HUES64 (cell line): ENCODE data around the gene KRT4.

Experiments used
- H3K27ac ChIP-seq: 2 replicates; pipeline ENCODE4 v1.7.0; 2013; ENCODE audit warnings: low read depth, low read length, inconsistent platforms
- H3K27me3 ChIP-seq: 2 replicates; pipeline ENCODE4 v1.6.1; 2013; ENCODE audit warnings: mild to moderate bottlenecking, low read length; ENCODE audit not compliant: insufficient read depth
- H3K36me3 ChIP-seq: 2 replicates; pipeline ENCODE4 v1.6.1; 2013; ENCODE audit warnings: mild to moderate bottlenecking, low read length; ENCODE audit not compliant: insufficient read depth
- H3K4me1 ChIP-seq: 2 replicates; pipeline ENCODE4 v1.6.1; 2013; ENCODE audit warnings: mild to moderate bottlenecking, low read length, moderate library complexity; ENCODE audit not compliant: insufficient read depth
- H3K4me3 ChIP-seq: 2 replicates; pipeline ENCODE4 v1.5.1; 2013; ENCODE audit warnings: mild to moderate bottlenecking, low read length, moderate library complexity
- H3K9ac ChIP-seq: 2 replicates; pipeline ENCODE4 v1.6.1; 2013; ENCODE audit warnings: mild to moderate bottlenecking, low read depth, low read length
- H3K9me3 ChIP-seq: 2 replicates; pipeline ENCODE4 v1.6.1; 2013; ENCODE audit warnings: low read depth, low read length; ENCODE audit not compliant: insufficient read depth
- WGBS: fragments of 150-250, 120-280 bp; methylation state at CpG from one replicate; pipeline ENCODE4 v1.1.7; 2013; ENCODE audit warnings: missing lambda C conversion rate; 5-methylcytosine and 5-hydroxymethylcytosine counted together

The KRT4 gene

DNA sequence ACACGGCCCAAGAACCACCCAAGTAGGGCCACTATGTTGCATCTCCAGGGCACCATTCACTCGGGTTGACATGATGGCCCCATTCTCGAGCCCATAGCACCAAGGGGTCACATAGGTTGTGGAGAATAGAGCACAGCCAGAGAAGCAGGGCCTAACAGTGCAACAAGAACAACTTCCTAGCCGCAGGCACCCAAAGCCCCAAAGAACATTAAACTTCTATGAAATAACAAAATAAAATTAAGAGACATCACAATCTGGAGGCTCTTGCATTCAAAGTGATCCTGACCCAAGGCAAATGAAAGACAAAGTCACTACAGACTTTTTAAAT lies 1.9 kb downstream of the KRT4 start:
- H3K27ac ChIP-seq = no peak overlapping the region
- 71% methylated on average over 4 of the region's 4 CpGs for WGBS
- H3K9ac ChIP-seq = no peak overlapping the region
- H3K4me1 ChIP-seq = no peaks in the 10 kb centered on the region
- H3K36me3 ChIP-seq = no peaks in the 10 kb centered on the region
- H3K4me3 ChIP-seq = no peak overlapping the region
- no peaks in the 10 kb centered on the region for H3K9me3 ChIP-seq
- no peaks in the 10 kb centered on the region for H3K27me3 ChIP-seq

DNA sequence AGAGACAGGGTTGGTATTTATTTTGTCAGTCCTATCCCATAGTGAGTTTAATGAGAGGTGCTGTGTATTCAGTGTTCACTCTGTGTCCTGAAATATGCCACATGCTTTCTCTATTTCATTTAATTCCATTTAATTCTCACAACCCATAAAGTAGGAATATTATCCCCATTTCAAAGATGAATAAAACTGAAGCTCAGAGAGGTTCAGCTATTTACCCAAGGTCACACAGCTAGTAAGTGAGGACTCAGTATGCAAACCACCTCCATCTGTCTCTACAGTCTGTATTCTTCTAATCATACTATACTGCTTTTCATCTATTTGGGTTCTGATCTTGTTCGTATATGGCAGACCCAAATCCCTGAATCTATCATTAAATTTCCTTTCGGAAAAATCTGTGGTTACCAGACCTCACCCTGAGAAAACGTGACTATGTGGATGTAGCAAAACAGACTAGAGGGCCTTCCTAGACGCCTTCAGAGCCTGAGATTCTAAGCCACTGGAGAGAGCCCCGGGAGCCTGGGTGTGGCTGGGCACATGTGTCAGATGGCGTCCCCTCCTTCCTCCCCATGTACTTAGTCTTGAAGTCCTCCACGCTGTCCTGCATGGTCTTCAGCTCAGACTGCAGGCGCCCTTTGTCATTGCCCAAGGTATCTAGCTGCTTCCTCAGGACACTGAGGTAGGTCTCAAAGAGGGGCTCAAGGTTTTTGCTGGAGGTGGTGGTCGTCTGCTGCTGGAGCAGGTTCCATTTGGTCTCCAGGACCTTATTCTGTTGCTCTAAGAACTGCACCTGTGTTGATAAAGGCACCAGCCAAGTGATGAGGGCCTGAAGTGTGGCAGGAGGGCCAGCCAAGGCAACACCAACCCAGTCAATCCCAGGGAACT lies 2.5 kb downstream of the KRT4 start:
- WGBS = 90% methylated on average over 9 of the region's 9 CpGs
- Histone ChIP-seq H3K9me3 (no peaks in the 10 kb centered on the region), H3K4me3 (no peak overlapping the region), H3K4me1 (no peaks in the 10 kb centered on the region), H3K9ac (no peak overlapping the region), H3K27ac (no peak overlapping the region), H3K36me3 (no peaks in the 10 kb centered on the region), H3K27me3 (no peaks in the 10 kb centered on the region)

- no peak overlapping the region for H3K4me3 ChIP-seq
- no peaks in the 10 kb centered on the region for H3K36me3 ChIP-seq
- H3K9me3 ChIP-seq = no peaks in the 10 kb centered on the region
- no peaks in the 10 kb centered on the region for H3K27me3 ChIP-seq
- no peak overlapping the region for H3K9ac ChIP-seq
- H3K27ac ChIP-seq = no peak overlapping the region
- 75% methylated on average over 5 of the region's 5 CpGs for WGBS
- H3K4me1 ChIP-seq = no peaks in the 10 kb centered on the region
Measured at GRCh38 chr12:52810554-52810953, 3.4 kb downstream of the KRT4 start.

DNA sequence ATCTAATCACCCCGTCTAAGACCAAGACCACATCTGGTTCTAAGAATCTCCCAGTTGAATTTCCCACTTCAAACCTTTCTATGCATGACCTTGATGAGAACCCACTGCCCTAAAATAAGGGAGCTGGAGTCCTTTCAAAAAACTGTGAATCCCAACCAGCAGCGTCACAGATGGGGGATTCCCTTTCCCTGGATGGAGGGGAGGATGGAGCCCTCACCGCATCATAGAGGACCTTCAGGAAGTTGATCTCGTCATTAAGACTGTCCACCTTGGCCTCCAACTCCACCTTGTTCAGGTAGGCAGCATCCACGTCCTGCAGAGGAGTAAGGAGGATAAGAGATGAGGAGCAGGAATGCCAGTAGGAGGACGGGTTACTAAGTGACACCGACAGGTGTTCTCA lies 4.8 kb downstream of the KRT4 start:
- 89% methylated on average over 7 of the region's 7 CpGs for WGBS
- no peaks in the 10 kb centered on the region for H3K27me3 ChIP-seq
- H3K9me3 ChIP-seq = no peaks in the 10 kb centered on the region

GRCh38 chr12:52808573-52809160 lies 5.2 kb downstream of the KRT4 start:
- Histone ChIP-seq H3K36me3 (no peaks in the 10 kb centered on the region), H3K9ac (no peak overlapping the region), H3K27me3 (no peaks in the 10 kb centered on the region), H3K4me3 (no peak overlapping the region), H3K4me1 (peaks cover 4% of the 10 kb centered on the region), H3K27ac (no peak overlapping the region), H3K9me3 (no peaks in the 10 kb centered on the region)
- WGBS = 92% methylated on average over 7 of the region's 8 CpGs

More for the DNA sequence above, 4.8 kb downstream of the KRT4 start:
- no peak overlapping the region for H3K9ac ChIP-seq
- H3K4me3 ChIP-seq = no peak overlapping the region
- H3K27ac ChIP-seq = no peak overlapping the region
- peaks cover 4% of the 10 kb centered on the region for H3K4me1 ChIP-seq
- no peaks in the 10 kb centered on the region for H3K36me3 ChIP-seq

DNA sequence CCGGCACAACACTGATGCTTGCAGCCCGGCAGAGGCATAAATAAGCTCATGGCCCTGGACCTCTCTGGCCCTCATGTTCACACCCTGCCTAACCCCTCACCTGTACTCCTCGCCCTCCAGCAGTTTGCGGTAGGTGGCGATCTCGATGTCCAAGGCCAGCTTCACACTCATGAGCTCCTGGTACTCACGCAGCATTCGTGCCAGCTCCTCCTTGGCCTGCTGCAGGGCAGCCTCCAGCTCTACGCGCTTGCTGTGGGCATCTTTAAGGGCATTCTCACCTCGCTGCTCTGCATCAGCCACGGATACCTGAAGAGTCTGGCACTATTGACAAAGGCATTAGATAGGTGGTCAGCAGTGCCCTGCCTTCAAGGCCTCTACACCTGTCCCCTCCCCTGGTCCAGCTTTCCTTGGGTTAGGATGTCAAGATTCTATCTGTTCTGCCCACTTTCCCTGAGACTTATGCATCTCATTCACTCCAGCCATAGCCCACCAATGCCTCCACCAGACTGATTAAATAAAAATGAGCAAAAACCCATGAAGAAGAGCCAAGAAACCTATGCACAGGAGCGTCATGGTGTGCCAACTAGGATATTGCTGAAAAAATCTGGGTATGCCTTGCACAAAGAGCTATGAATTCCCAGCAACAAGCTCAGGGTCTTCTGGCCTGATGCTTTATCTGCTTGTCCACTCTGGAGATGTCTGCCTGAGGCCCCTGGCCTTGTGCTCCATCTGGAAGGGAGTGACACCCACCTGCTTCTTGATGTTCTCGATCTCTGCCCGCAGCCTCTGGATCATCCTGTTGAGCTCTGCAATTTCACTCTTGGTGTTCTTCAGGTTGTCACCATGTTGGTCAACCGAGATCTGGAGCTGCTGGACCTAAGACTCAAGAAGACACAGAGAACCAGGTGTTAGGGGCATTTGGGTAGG lies 6.1 kb downstream of the KRT4 start:
- H3K4me3 ChIP-seq = no peak overlapping the region
- H3K4me1 ChIP-seq = peaks cover 4% of the 10 kb centered on the region
- no peak overlapping the region for H3K27ac ChIP-seq
- no peaks in the 10 kb centered on the region for H3K36me3 ChIP-seq
- no peaks in the 10 kb centered on the region for H3K9me3 ChIP-seq
- no peak overlapping the region for H3K9ac ChIP-seq
- WGBS = 89% methylated on average over 16 of the region's 16 CpGs
- H3K27me3 ChIP-seq = no peaks in the 10 kb centered on the region

- H3K36me3 ChIP-seq = no peaks in the 10 kb centered on the region
- WGBS = 86% methylated on average over 11 of the region's 11 CpGs
Measured at GRCh38 chr12:52806821-52807543, 6.9 kb downstream of the KRT4 start.

DNA sequence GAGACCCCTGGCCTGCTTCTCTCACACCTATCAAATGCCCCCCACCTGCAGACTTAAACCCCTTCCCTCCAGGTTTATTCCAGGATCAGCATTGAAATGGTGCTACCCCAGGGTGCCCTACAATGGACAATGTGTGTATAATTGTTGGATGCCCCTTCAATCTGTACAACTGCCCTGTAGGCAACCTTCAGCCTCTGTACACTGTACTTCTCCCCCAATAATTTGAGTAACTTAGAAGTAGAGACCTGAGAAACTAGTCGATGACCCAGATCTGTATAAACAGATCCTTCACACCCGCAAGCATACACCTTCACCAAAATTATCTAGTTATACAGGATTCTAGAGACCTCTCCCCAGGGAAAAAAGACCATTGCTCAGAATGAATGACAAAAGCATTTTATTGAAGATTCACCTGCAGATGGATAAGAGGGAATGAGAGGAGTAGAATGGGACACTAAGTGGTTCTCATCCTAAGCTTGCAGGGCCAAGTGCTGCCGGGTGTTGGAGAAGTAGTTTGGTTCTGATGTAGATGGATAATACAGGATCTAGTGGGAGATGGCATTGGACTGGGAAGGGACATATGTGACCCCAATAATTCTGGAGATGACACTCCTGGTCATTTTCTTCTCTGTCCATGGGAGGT lies 7.6 kb downstream of the KRT4 start:
- Histone ChIP-seq H3K36me3 (no peaks in the 10 kb centered on the region), H3K9ac (no peak overlapping the region), H3K4me1 (peaks cover 4% of the 10 kb centered on the region), H3K9me3 (no peaks in the 10 kb centered on the region), H3K27me3 (no peaks in the 10 kb centered on the region), H3K4me3 (no peak overlapping the region), H3K27ac (no peak overlapping the region)
- 97% methylated on average over 3 of the region's 3 CpGs for WGBS

More at GRCh38 chr12:52806821-52807543, 6.9 kb downstream of the KRT4 start:
- Histone ChIP-seq H3K27ac (no peak overlapping the region), H3K4me1 (peaks cover 4% of the 10 kb centered on the region), H3K9ac (no peak overlapping the region), H3K27me3 (no peaks in the 10 kb centered on the region), H3K4me3 (no peak overlapping the region), H3K9me3 (no peaks in the 10 kb centered on the region)

DNA sequence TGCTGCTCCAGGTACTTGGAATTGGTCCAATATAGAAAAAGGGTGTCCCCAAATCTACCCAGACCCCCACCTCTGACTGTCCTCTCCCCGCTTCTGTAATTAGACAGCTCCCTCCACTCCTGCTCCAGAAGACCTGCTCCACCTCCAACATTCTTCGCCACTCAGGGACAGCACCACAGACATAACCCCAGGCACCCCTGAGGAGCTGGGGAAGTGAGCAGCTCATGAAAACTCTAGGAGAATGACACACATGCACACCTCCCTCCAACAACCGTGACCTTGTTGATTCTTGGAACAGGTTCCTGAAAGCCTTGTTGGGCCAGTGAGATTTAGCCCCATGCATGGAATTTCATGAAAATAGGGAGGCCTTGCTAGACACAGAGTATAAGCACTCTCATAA lies 8.2 kb downstream of the KRT4 start:
- Histone ChIP-seq H3K4me1 (peaks cover 6% of the 10 kb centered on the region), H3K27ac (no peak overlapping the region), H3K27me3 (no peaks in the 10 kb centered on the region), H3K9ac (no peak overlapping the region), H3K36me3 (no peaks in the 10 kb centered on the region), H3K9me3 (no peaks in the 10 kb centered on the region), H3K4me3 (no peak overlapping the region)
- WGBS = 92% methylated on average over 3 of the region's 3 CpGs

DNA sequence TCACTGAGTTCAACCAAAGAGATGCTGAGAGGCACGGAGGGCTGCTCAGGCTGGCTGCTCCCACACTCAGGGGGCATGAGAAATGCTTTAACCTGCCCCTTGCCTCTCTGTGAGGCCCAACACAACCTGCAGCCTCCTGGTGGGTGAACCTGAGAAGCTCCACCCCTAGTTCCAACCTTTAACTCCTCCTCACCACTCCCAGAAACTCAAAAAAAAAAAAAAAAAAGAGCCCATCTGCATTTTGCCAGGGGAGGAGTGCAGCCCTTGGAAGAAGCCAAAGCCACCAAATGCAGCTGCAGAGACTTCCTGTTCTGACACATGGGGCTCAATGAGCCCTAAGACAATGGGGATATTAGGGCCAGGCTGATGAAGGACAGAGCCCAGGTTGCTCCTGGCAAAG lies 8.9 kb downstream of the KRT4 start:
- Histone ChIP-seq H3K36me3 (no peaks in the 10 kb centered on the region), H3K9ac (no peak overlapping the region), H3K27me3 (no peaks in the 10 kb centered on the region), H3K4me1 (peaks cover 13% of the 10 kb centered on the region), H3K4me3 (no peak overlapping the region), H3K9me3 (no peaks in the 10 kb centered on the region), H3K27ac (no peak overlapping the region)
- 38% methylated on average over 1 of the region's 1 CpG for WGBS
